ENCODE measurements around the gene KLF13.

KLF13 gene

GRCh38 chr15:31385736-31386135, 59.1 kb downstream of the KLF13 start:
- no peak for DNase-seq

- no peak for DNase-seq
These were observed 60.5 kb downstream of the KLF13 start for GRCh38 chr15:31387092-31387478.

GRCh38 chr15:31387479-31388118, 61.0 kb downstream of the KLF13 start:
- DNase-seq, result no peak

GRCh38 chr15:31389576-31389975, 62.9 kb downstream of the KLF13 start:
- DNase-seq, result no peak

- no peak for DNase-seq
These were observed 63.4 kb downstream of the KLF13 start for GRCh38 chr15:31390029-31390428.

- no peak for DNase-seq
These were observed 64.3 kb downstream of the KLF13 start for GRCh38 chr15:31390777-31391486.

GRCh38 chr15:31391687-31392671, 65.3 kb downstream of the KLF13 start:
- DNase-seq, result peak; percentile 64 to 85 (median 72)

- peak in 2 of 4 experiments; percentile 10 to 33 for DNase-seq
These were observed 66.2 kb downstream of the KLF13 start for GRCh38 chr15:31392761-31393401.

GRCh38 chr15:31393444-31394091, 66.9 kb downstream of the KLF13 start:
- peak in 2 of 4 experiments; percentile 30 to 34 for DNase-seq

GRCh38 chr15:31396881-31397560, 70.4 kb downstream of the KLF13 start:
- peak; percentile 62 to 81 (median 70) for DNase-seq

- no peak for DNase-seq
These were observed 71.4 kb downstream of the KLF13 start for GRCh38 chr15:31397851-31398661.

- peak; percentile 35 to 78 (median 68) for DNase-seq
These were observed 72.2 kb downstream of the KLF13 start for GRCh38 chr15:31398677-31399301.

- peak in 3 of 4 experiments; percentile 46 to 61 (median 55) for DNase-seq
These were observed 73.0 kb downstream of the KLF13 start for GRCh38 chr15:31399544-31400171.

- DNase-seq, result no peak
These were observed 73.7 kb downstream of the KLF13 start for GRCh38 chr15:31400222-31400927.

- no peak for DNase-seq
These were observed 74.6 kb downstream of the KLF13 start for GRCh38 chr15:31401282-31401681.

- no peak for DNase-seq
These were observed 75.4 kb downstream of the KLF13 start for GRCh38 chr15:31402003-31402402.

- no peak for DNase-seq
These were observed 75.9 kb downstream of the KLF13 start for GRCh38 chr15:31402511-31403056.

- DNase-seq, result no peak
These were observed 76.5 kb downstream of the KLF13 start for GRCh38 chr15:31403096-31403495.

Data from suppressor macrophage (primary cell).